HG03571 (cell line): ENCODE data around the gene ALDOB.
A peak's percentile ranks its signal among the peaks of the same experiment; 100 is the strongest.

Experiments
- ATAC-seq: cut with Tn5 transposase; IDR thresholded peaks from one replicate; pipeline ENCODE4 v1.9.1; 2021; ENCODE audit not compliant: unreplicated experiment

ALDOB gene

DNA sequence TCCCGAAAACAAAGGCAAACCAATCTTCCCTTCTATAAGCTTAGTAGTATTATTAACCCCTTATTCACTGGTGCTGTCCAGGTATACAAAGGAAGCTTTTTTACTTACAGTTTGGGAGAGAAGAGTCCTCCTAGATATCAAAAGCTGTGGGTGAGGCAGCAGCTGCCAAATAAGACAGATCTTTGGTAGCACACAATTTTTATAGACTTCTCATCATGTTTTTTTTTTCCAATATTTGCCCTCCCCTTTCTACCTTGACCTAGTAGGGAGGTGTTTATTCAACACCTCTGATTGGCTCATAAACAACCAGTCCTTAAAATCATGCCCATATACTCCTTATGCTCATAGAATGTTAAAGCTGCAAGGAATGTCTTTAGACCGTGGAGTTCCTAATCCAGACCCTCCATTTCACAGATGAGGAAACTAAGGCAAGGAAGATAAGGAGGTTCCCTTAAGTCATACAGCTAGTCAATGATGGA lies at the start of gene ALDOB:
TSS of gene ALDOB (minus strand) at position 174 of the 479 bp plus-strand sequence. CDS start 4,887 bp downstream, outside the sequence.
- ATAC-seq, result no peak

DNA sequence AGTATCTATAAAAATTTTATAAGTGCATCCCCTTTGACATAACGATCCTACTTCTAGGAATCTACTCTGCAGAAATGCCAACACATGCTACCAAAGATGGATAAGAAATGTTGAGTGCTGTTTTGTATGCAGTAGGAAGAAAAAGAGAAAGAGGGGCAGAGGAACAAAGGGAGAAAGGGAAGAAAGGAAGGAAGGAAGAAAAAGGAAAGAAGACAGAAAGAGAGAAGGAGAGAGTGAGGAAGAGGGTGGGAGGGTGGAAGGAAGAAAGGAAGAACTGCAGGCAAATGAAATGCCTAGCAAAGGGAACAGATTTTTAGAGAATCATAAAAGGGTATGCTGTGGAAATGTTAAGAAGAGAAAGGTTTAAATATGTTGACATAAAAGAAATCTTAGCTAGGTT lies 48.5 kb upstream of the ALDOB start:
- ATAC-seq, result no peak

DNA sequence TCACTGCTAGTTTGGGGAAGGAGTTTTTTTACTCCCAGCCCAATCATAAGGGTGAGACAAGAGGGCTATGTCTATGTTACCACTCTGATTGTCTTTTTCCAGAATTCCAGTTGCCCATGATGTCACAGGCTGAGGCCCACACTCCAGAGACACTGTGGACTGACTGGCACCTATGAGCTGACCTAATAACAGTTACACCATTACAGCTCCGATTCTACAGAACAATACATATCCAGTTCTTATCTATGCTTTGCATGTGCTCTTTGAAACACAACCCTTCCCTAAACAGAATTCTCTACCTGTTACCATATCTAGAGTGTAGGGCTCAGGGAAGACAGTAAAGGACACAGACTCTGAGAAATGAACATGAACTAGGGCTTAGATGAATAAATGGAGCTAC lies 45.7 kb upstream of the ALDOB start:
- no peak for ATAC-seq

DNA sequence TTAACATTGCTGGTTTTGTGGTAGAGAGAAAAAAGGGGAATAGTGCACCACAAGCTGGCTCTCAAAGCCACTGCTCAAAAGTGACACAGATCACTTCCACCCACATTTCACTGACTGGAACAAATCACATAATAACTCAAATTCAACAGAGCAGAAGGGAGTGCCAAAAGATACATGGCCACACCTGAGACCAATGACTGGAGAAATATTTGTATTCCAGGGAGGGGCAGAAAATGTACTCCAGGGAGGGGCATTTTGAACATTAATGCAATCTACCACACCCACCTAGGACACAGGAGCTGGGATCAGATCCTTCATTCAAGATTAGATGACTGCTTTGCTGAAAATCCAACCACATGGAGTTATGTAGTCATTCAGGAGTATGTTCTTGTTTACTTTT lies 44.8 kb upstream of the ALDOB start:
- ATAC-seq, result no peak

DNA sequence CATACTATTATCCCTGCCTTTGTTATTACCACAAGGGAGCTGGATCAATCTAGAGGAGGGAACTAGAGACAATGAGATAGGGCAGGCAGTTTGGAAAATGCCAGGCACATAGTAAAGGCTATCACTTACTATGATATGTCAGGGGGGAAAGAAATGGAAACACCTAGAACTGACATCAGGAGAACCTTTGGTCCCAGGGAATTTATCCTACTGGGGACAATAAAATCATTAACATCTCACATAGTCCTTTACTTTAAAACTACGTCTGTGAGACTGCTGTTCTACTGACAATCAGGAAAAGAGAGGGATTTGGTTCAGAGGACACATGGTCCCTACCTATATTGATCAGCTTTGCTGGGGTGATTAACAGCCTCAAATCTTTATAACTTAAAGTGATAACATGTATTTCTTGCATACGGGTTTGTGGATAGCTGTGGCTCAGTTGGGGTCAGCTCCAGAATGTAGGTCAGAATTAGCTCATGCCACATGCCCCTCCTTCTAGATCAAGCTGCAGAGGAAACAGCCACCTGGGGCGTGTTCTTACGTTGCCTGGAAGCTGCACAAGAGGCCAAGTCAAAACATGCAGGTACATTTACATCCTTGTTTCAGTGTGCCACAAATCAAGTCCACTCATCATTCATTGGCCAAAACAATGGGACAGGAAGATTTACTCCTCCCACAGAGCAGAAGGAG lies 43.9 kb upstream of the ALDOB start:
- ATAC-seq, result no peak

DNA sequence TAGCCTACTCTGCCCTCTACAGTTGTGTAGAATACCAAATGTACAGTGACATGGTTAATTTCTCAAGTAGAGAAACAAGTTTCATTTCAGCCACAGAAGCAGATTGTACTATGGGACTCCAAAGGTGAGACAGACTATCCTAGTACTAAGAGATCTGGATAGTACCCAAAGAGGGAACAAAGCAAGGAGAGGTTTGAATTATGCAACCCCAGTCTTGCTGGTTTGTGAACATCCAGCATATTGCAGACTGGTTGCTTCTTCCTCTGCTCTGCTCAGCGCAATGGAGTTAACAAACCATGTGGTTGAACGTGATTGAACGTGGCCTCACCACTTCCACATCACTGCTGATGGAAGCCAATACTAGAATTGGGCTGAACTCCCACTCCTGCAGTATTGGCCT lies 43.3 kb upstream of the ALDOB start:
- no peak for ATAC-seq

DNA sequence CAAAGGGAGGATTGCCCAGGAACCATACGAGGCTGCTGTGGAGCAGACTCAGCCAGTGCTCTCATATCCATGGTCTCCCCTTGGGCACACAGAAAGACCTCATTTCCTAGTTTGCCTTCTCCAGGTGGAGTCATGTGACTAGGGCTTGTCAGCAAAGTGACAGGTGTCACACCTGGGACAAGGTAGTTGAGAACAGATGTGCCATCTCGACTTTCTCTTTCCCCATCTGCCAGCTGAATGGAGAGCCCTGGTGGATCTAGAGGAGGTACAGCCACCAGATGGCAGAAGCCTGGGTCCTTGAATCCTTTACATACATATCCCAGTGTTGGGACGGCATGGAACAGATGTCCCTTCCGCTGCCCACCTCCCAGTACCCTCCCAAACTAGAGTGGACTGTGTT lies 42.9 kb upstream of the ALDOB start:
- ATAC-seq, result no peak

DNA sequence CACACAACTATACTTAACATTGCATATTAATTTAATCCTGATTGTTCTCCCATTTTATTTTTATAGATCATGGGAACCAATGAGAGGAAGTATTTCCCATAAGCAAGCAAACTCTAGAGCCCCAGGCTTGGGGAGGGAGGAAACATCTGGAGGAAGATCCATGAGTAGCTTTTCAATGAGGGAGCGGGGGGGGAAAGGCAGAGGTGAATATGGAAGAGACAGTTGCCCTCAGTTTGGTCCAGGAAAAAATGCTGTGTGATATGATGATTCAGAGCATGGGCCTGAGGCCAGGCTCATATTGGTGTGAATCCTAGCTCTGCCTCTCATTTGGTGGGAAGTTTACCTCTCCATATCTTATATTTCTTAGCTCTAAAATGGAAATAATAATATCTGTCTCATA lies 42.2 kb upstream of the ALDOB start:
- ATAC-seq, result no peak

DNA sequence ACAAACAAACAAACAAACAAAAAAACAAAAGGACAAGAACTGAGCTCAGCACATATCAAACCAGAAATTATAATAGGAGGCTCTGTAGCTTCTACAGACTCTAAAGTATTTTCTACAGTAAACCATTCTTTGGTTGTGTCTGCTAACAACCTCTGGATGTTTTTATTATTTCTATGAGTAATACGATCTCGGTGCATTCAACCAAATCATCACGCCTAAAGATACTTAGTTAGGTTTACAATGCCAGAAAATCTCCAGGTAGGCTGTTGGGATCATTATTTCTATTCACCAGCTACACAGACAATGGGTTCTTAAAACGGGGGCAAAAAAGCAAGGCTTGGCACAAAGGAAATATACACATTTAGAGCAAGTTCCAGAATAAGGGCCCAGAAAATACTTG lies 41.6 kb upstream of the ALDOB start:
- ATAC-seq, result no peak

DNA sequence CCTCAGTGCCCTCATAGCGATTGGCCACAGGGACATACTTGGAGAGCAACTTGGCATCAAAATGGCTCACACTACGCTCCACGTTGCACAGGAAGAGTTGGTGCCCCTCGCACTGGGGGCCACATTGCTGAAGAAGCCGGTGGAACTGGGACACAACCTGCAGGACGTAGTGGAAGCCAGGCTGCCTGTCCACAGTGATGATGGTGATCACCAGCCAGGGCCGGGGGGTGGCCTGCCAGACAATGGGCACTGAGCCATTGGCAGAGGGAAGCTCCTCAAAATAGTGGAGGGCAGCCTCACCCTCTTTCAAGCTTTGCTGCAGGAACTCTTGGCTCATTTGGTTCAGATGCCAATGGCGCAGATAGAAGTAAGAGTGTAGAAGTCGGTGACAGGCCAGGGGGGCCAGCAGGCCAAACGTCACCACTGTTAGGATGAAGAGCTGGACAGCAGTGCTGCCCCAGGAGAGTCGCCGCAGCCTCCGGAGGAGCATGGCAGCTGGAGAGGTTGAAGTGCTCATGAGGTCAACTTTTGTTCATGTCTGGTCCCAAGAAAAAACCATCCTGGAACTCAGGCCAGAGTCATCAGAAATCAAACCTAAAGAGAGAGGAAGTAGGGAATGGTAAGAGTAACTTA lies 41.1 kb upstream of the ALDOB start:
- ATAC-seq, result no peak

DNA sequence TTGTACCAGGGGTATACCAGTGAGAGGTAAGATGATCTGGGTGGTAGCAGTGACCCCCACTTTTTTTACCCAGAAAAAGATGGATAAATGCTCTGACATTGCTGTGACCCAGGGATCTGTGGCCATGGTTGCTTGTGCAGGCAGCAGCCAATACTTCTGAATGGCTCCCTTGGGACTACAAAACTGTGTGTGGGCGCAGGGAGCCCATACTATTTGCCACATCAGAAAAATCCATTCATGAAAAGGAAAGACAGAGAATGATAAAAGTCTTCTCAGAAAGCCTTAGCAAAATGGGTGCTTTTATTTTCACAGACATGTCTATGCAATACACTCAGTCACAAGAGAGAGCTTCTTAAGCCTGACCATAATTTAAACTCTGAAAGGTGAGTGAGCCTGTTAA lies 37.3 kb upstream of the ALDOB start:
- ATAC-seq, result no peak

DNA sequence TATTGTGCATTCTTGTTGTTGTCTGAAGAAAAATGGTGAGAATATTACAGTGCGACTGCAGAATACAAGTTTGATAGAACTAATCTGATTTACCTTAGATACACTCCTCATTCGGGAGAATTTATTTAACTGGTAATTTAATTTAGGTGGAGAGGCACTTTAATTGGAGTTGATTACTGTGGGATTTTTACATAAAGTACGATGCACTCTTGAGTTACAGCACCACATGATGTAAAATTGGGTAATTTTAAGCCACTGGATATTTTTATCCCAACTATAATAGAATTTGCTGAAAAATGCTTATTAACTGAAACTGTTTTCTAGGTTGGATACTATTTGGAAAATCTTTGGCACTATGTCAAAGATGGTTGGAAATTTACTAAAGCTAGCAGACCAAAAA lies 35.4 kb upstream of the ALDOB start:
- ATAC-seq, result no peak

DNA sequence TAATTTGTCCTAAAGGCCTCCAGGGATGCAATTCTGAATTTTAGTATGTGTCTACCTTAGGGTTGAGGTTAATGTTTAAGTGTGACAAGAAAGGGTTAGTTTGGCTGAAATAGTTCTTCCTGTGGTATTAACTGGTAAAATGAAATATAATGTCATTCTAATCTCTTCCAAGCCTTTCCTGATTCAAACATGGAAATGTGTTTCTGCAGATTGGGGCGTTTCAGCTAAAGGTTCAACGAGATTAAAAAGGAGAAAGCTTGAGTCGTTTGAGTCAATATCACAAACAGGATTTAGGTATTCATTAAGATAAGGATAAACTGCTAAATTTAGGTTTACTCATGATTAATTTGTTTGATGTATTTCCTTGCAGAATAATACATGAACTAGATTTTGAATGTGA lies 34.4 kb upstream of the ALDOB start:
- no peak for ATAC-seq

DNA sequence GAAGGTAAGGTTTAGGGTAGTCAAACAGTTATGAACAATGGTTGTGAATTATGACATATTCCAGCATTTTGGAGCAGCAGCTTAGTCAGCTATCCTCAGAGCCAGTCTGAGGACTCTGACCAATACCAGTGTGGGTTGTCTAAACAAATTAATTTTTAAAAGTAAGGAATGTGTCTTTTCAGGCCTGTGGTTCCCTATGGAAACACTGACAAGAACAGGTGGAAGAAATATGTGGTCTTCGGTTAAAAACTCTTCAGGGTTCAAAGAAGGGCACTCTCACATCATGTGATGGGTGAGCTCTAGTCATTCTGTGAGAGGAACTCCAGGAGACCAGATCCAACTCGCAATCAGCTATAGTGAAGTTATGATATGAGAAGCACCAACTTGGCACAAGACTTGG lies 33.5 kb upstream of the ALDOB start:
- no peak for ATAC-seq

DNA sequence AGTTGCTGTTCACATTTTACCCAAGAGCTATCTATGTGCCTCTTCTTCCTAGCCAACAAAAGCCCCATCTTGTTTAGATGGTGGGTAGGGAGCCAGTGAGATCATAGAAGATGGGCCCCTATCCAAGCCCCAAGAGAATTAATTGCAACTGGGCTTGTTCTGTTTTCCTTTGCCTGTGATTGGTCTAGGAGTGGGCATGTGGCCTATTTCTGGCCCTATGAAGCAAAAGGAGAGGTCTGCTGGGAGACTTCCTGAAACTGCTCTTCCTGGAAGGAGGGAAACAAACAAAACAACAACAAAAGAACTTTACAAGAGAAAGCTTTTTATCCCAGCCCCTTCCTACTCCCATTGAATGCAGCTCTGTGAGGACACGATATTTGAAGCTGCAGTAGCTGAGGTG lies 32.5 kb upstream of the ALDOB start:
- no peak for ATAC-seq

DNA sequence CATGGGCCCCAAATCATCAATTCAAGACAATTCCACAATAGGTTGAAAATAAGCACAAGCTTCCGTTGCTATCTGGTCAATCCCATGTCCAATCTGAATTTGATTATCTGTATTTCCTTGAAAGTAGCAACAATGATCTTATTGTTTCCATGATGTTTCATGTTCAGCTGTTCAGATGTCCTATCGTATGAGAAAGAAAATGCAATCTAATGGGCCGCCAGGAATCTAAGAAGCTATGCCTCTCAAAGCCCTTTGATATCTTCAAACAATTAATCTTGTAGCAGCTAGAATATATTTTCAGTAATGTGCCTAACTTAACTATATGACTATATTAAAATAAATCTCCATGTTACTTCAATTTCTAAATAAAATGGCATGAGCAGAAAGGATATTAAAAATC lies 32.1 kb upstream of the ALDOB start:
- no peak for ATAC-seq

DNA sequence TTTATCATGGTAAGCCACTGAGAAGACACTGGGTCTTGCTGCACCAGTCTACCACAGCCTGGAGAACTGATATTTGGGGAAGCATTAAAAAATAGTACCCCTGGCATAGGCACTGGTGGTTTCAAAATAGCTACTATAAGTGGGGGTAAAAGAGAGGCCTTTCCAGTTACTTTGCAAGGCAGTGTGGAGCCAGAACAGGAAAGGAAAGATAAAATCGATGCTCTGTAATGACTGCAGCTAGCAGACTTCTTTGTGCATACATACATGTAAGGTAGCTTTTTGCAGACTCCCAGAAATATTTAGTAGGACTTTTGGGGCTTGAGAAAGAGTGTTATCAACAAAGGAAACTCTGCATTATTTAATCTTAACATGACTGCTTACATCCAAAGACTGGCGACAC lies 31.3 kb upstream of the ALDOB start:
- no peak for ATAC-seq

DNA sequence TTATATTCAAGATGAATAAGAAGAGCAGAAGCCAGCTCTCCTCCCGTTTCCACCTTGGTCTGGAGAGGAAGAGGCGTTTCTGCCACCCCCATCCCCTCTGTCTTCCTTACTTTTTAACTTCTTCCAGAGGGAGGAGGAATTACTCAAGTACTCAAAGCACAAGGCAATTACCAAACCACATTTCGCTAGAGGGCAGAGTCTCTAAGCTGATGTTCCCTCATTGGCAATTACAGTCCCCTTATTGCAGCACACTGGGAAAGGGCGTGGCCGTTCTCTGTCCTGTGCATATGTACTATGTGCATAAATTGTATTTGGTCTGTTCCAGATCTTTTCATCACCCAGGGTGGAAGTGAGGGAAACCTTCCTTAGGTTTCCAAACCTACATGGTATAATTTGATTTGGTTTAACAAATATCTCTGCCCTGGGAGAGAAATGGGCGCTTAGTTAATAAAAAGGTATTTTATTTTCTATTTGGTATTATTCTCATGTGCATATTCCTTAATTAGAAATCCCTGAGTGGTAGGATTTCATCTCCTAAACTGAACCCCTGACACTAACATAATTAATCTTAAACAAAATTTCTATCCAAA lies 29.8 kb upstream of the ALDOB start:
- ATAC-seq, result no peak

DNA sequence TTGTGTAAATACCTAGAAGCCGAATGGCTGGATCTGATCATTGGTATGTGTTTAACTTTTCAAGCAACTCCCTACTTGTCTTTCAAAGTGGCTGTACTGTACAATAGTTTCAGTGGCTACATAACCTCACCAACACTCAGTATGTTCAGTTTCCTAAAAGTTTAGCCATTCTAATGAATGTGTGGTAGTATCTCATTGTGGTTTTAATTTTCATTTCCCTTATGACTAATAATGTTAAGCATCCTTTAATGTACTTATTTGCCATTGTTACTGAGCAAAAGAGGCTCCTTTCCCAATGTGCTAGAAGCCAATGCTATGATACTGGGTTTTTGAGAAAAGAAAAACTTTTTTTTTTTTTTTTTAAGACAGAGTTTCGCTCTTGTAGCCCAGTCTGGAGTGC lies 27.8 kb upstream of the ALDOB start:
- ATAC-seq, result no peak

DNA sequence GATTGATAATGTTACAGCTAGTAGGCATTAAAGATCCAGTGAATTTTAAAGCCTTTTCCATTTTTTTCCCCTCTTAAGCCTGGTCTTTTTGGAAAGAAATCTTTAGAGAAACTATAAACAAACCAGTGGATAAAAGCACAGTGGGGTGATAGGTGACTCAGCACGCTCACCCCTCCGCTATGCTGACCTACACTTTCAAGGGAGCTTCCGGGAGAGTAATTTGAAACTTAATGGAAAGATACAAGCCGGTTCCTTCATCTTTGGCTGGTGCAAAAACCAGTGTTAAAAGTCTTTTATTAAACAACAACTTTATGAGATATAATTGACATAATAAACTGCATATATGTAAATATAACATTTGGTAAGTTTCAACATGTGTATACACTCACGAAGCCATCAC lies 27.0 kb upstream of the ALDOB start:
- no peak for ATAC-seq

DNA sequence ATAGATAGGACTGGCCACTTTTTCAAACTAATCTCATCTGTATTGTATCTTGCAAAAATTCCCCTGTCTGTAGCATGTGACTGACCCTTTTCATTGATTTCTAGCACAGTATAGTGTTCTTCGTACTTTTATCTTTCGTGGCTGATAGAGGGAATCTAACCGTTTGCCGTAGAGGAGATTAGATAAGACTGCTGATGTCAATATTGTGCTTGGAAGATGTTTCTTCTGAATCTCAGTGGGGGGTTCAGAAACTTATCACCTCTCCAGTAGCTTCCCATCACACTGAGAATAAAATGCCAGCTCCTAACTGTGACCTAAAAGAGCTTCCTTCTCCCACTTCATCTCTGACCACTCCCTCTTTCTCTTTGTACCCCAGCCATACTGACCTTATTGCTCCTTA lies 25.4 kb upstream of the ALDOB start:
- no peak for ATAC-seq

DNA sequence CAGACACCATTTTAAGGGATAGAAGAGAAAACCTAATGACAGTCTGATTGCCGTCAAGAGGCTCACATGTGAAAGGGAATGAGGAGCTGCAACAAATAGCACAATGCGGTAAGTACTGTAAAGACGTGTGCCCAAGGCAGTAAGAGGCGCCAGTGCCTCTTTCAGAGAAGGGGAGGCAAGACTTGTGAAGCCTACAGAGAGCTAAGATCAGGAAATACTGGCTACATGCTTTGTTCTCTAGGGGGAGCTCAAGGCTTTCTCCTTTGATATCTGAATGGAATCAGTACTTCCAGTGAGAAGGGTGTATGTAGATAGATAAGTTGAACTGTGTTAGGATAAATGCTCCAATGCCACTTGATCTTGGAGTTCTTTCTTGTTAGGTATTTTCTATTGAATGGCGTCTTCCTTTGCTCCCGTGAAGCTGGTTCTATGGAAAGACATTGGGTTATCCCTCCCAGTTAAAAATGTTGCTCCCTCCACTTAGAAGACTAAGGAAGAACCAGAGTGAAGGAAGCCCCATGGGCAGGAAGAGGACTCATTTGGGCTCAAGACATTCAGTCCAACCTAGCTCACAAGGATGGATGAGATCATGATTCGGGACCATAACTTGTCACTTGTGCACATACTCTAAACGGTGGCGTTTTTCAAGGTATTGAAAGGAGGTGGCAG lies 23.5 kb upstream of the ALDOB start:
- ATAC-seq, result peak; percentile 80
